Sigmoid colon (tissue), 4 donors: ENCODE results near the gene PIK3R6.

ENCODE experiments used
- EP300 ChIP-seq, 4 donors: sonication (generic); formaldehyde crosslinking; IDR thresholded peaks; one replicate each; pipeline ENCODE4 v1.6.1; 2017; ENCODE audit warnings: antibody characterized with exemption in 4 of 4
- TF ChIP-seq, protein P1 (sequence below), 4 experiments: fragments of 450-650 bp in 3 of 4; fragments of 200-600 bp in 1 of 4; IDR thresholded peaks; one replicate each; pipeline ENCODE4 v1.5.1; 2016 to 2019; ENCODE audit warnings: antibody characterized with exemption in 4 of 4, mild to moderate bottlenecking in 3 of 4, moderate library complexity in 2 of 4

DNA sequence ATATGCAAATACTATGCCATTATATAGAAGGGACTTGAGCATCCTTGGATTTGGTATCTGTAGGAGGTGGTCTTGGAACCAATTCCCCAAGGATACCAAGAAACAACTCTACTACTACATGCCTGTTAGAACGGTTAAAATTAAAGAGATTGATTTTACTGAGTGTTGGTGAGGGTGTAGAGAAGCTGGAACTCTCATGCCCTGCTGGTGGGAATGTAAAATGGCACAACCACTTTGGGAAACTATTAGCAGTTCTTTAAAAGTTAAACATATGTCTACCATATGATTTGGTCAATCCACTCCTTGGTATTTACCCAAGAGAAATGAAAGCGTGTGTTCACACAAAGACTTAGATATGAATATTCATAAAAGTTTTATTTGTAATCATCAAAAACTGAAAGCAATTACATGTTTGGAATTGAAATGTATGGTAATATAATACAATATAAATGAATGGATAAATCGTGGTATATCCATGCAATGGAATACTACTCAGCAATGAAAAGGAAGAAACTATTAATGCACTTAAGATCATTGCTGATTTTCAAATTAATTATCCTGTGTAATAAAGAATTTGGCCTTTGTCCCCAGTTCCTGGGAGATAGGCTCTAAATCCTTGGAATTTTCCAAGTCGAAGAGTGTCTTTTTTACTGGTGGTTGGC is 76.1 kb downstream of the PIK3R6 start:
- TF ChIP-seq, protein P1, sequence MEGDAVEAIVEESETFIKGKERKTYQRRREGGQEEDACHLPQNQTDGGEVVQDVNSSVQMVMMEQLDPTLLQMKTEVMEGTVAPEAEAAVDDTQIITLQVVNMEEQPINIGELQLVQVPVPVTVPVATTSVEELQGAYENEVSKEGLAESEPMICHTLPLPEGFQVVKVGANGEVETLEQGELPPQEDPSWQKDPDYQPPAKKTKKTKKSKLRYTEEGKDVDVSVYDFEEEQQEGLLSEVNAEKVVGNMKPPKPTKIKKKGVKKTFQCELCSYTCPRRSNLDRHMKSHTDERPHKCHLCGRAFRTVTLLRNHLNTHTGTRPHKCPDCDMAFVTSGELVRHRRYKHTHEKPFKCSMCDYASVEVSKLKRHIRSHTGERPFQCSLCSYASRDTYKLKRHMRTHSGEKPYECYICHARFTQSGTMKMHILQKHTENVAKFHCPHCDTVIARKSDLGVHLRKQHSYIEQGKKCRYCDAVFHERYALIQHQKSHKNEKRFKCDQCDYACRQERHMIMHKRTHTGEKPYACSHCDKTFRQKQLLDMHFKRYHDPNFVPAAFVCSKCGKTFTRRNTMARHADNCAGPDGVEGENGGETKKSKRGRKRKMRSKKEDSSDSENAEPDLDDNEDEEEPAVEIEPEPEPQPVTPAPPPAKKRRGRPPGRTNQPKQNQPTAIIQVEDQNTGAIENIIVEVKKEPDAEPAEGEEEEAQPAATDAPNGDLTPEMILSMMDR (IDR thresholded peaks at IDR 0.05), result no peak
- no peak for TF ChIP-seq EP300 (IDR thresholded peaks at IDR 0.05)
